Frontal cortex (tissue), 4 donors: ENCODE data around the gene DNAJB8. TPM values are rescaled to one million over a fixed set of nuclear protein-coding genes. Genes with fewer than 3 reads are reported as not detected.

Source experiments
- DNase-seq, 2 donors: peaks; one replicate each; pipeline ENCODE4 v3.0.0; 2012; ENCODE audit warnings: low spot score in 2 of 2
- FAIRE-seq: peaks from 2 replicates; lab custom pipeline; 2012; peaks lifted over from hg19 to GRCh38; lab: Jason Lieb, UNC
- total RNA-seq: library from RNA; depleted of rRNA; stranded (reverse); fragments of >200 nt; gene quantifications from one replicate; pipeline ENCODE4 v1.2.3, GENCODE V29; 2014
- donor health status: control.
- donor health status: control.
- donor health status: control.

The DNAJB8 gene
- total RNA-seq, 1 donor from 2014 or later: not detected

DNA sequence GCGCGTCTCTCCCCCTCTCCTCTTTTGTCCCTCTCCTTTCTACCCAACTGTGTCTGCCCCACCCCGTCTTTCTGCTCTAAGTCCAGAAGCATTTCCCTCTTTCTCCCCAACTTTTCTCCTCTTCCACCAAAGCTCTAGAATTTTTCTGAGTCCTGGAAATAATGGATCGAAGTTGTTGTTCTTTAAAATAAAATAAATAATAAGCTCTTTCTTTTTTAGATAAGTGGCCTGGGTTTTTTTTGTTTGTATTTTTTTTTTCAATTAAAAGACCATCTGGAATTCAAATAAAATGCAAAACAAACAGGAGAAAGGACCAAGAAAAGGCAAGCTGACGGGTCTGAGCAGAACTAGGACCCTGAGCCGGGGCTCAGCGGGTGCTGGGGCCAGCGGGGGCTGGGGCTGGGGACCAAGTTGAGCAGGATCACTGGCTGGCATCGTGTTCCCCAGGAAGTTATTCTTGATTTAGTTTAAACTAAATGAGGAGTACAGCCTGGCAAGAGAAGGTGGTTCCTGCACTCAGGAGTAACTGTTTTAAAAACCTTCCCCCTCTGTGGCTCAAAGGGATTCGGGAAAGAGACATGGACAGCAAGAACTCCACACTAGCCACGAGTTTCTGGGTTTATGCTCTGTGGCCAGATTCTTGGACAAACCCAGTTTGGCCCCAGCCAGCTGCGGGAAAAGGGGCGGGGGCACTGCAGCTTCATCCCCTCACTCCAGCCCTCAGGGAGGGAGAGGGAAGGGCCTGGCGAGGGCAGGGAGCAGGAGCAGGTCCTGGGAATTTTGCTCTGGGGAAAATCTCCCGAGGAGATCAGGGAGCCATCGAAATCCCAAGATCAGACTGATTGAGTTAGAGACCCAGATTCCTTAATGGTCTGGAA is 18.0 kb upstream of the DNAJB8 start:
- DNase-seq (no peak), FAIRE-seq (no peak)

DNA sequence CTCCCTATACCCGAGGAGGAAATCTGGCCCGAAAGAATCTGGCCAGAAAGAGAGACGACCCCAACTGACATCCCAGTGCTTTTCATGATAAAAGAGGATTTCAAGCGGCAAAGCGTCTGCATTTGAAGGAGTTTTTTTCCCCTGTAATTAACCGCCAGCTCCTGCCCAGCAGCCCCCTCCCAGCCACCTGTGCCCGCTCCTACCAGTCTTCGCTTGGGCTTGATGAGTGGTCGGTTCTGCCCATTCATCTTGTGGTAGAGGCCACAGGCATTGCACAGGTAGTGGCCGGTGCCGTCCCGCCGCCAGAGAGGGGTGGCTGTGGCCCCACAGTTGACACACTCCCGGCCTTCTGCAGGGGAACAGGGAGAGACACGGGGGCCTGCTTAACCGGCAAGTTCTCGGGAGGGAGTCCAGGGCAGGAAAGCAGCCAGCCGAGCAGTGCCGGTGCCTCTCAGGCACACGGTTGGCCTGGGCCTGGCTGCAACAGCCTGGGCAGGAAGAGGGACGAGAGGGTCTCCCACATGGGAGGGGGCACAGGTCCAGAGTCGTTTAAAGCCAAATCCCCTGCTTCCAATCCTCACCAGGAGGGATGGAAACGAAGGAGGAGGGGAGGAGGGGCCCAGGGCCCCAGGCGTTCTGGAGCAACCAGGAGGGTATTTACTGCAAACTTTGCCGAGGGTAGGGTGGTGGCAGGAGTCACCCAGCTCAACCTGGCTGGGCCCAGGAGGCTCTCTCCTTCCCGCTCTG is 17.1 kb upstream of the DNAJB8 start:
- FAIRE-seq: no peak
- DNase-seq: no peak

DNA sequence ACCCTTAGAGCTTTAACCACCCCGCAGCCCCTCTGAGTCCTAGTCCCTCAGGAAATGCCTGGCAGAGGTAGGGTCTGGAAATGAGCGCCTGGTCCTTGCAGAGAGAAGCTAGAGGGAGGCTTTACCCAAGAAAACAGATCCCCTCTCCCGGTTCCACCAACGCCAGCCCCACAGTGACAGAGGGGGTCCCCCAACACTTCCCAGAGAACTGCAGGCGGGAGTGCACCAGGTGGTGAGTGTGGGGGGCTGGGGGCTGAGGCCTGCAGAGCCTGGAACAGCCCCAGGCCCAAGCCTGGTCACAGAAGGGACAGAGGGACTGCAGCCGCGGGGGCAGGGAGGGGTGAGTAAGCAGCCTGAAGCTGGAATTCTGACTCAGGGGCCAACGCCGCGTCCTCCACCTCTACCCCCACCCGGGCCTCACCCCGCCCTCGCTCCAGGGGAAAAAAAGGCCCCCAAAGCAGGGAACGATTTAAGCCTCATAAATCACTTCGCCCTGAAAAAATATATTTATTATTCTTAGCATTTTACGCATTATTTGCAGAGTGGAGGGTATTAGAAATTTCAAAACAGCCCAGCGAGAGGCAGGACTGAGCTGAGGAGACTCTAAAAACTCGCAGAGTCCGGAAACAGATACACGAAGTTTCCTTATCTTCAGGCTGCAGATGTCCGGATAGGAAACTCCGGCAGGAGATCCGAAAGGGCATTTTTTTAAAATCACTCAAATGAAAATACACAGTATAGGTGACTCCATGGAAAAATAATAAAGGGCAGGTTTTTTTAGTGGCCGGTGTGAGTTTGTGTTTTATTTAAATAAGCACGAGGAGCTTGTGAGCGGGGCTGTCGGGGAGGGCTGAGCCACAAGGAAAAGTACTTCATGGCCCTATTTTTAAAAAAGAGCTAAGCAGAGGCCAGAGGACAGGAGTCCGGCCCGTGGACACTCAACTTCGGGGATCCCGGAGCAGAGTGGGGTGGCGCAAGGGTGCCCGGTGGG is 16.3 kb upstream of the DNAJB8 start:
- DNase-seq: no peak

DNA sequence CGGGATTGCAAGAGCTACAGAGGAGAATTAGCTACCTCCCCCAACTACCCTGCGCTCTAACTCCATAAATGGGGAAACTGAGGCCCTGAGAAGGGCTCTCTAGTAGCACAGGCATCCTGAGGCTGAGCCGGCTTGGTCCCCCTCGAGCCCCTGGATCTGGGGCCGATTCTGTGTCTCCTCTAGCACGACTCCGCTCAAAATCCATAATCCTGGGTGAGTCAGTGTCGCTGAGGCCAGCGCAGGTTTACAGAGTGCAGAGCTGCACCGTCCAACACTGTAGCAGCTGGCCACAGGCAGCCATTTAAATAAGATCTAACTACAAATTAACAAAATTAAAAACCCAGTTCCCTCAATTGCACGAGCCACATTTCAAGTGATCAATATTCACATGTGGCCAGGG is 15.5 kb upstream of the DNAJB8 start:
- FAIRE-seq (no peak), DNase-seq (no peak)

More for the DNA sequence above, 16.3 kb upstream of the DNAJB8 start:
- FAIRE-seq: no peak

DNA sequence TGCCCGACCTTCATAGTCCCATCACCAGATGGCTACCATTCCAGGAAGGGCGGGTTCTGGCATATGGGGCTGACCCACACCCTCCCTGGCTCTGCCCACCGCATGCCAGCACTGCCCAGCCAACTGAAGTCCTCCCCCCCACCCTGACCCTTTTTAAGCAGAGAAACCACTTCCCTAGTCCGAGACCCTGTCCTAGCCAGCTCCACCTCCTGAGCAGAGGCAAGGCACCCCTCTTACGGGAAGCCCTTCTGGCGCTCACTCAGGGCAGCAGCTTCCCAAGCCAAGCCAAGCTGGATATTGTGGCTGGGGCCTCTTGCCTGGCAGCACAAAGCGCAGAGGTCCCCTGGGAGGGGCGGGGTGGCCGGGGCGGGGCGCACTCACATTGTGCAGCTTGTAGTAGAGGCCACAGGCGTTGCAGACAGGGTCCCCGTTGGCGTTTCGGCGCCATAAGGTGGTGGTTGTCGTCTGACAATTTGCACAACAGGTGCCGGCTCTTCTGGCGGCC is 14.8 kb upstream of the DNAJB8 start:
- FAIRE-seq: no peak
- DNase-seq: no peak

DNA sequence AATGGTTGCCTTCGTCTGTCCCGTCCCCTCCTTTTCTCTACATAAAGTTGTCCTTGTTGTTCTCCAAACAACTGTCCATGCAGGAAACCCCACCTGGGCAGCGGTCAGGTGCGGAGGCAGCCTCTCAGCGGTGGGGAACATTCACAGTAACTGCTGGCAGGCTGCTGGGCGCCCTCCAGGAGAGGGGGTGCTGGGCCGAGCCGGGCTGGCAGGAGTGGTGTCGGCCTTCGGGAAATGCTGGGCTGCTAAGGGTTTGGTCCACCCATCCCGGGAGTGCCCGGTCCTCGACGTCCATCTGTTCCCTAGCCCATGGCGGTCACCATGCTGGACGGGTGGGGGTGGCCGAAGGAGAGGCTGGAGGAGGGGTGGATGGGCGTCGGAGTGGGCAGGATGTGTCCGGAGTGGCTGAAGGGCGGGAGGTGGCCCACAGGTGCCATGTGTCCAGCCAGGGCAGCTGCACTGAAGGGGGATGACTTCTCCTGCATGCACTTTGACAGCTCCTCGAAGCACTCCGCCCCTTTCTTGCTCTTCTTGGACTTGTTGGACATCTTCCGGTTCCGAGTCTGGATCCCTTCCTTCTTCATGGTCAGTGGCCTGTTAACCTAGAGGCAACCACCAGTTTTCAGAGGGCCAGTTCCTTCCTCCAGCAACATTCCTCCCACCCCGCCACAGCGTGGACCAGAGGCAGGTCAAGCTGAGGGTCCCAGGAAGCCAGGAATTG is 14.2 kb upstream of the DNAJB8 start:
- DNase-seq: no peak
- no peak for FAIRE-seq

DNA sequence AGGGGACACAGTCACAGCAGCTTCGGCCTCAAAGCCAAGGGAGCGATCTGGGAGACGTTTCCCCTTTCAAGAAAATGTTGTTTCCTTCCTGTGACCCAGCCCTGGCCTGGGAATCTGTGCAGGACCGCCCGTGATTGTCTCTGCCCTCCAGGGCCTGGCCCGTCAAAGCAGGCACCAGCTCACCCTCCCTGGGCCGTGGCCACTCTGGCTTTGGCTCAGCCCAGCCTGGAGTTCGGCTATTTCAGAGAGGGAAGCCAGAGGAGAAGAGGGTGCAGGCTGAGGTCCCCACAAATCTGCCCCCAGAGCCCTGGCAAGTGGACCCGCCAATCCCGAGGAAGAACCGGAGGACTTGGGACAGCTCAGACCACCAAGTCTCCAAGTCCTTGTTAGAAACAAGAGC is 13.6 kb upstream of the DNAJB8 start:
- no peak for DNase-seq
- FAIRE-seq: no peak

DNA sequence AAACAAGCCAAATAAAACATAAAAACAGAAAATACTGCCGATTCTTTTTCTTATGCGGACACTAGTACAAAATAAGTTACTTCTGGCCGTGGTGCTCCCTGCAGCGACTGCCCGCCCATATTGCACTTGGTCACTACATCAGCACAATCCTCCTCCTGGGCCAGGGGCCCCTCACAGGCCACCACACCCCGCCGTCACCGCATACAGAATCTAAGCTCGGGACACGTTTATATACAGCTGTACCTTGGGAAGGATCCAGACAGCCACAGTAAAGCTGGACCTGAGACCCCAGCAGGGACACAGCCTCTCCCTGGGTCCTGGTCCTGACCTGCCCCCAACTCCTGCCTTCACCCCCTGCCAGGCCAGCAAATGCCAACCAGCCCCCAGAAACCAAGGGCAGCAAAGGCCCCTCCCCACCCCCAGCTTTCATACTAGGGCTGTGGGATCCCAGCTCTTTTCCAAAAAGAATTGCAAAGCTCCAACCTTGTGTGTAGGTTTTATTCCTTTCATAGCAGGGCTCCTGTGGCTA is 12.9 kb upstream of the DNAJB8 start:
- no peak for FAIRE-seq
- no peak for DNase-seq

DNA sequence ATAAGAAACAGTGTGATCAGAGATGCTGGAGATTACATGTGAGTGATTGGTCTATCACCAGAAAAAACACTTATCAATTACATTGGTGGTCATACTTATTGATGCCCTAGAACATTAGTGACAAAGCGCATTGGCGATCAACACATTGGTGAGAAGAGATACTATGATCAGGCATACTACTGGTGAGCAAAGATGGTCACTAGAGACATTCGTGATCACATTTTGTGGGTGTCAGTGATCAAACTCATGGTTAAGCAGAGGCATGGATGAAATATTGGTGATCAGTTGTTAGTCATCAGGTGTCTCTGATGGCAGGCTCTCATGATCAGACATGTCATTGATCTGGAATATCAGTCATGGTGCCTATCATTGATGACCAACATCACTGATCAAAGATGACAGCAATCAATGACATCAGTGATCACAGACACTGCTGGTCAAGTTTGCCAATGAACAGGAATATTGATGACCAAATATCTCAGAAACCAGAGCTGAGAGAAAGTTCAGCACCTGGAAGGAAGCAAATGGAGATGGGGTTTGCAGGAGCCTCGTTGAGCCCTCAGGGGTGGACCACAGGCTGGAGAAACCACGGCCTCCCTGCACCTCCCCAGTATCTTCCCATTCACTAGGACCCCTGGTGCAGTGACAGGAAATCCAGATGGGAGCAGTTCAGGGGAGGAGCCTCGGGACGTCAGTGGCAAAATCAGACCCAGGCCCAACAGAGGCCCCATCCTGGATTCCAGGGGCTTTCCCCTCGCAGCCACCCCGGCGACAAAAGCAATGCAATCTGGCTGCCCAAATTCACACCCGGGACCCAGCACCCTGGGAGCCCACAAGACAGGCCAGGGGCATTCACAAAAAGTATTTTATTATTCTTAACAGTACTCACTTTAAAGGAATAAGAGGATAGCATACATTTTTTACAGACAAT is 12.2 kb upstream of the DNAJB8 start:
- DNase-seq (no peak), FAIRE-seq (no peak)

DNA sequence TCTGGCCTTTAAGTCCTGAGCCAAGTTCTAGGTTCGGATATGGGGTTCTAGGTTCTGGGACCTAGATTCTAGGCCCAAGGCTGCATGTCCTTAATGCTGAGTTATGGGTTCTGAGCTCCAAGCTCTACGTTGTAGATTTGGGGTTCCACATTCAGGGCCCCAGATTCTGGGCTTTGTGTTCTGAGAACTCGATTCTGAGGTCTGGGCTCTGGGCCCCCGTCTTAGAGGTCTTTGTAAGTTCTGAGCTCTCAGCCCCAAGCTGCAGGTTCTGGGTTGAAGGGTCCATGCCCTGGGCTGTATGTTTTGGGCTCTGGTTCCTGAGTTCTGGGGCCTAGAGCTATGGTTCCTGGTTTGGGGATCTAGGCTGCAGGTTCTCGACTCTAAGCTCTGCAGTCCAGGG is 10.0 kb upstream of the DNAJB8 start:
- no peak for FAIRE-seq
- no peak for DNase-seq

DNA sequence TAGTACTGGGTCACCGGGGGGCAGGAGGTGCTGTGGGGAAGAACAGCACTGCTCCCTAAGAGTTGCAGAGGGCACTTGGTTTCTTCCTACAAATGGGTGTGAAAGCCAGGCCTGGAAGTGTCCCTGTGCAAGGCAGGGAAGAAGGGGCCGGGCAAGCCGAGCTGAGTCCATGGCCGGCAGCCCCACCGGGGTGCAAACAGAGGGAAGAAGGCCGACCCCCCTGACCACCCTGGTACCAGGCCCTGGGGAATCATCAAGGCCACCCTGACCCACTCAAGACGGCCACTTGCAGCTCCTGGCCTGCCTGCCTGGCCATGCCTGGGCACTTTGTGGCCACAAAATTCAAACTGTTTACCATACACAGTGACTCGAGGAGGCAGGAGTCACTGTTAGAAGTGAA is 8.7 kb upstream of the DNAJB8 start:
- no peak for FAIRE-seq
- no peak for DNase-seq

DNA sequence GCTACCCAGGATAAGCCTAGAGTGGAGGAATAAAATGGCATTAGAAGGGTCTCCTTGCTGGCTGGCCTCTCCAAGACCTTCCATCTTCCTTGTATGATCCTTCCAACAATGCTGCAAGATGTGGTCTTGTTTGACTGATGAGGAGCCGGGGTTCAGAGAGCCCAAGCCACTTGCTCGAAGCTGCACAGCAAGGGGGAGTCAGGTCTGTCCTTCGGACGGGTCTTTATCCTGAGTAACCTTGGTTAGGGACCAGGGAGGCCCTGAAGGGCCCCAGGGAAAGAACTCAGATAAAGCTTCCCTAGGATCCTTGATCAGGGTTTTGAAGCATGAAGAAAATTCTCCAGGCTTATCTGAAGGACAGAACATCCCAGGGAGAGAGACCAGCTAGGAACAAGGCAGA is 7.0 kb upstream of the DNAJB8 start:
- DNase-seq (no peak), FAIRE-seq (no peak)

DNA sequence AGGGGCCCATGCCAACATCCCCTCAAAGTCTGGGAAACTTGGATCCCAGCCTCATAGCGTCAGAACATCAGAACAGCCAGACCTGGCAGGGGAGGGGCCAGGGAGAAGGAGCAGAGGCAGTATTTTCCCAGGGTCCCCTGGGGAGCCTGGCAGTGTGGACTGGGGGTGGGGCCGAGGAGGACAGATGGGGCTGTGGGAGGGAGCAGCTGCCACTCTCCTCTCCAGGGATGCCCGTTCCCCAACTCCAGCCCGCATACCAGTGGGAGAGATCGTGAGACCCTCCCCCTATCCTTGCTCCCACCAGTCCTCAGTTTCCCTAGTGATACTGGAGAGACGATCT is 6.5 kb upstream of the DNAJB8 start:
- DNase-seq: no peak
- no peak for FAIRE-seq

DNA sequence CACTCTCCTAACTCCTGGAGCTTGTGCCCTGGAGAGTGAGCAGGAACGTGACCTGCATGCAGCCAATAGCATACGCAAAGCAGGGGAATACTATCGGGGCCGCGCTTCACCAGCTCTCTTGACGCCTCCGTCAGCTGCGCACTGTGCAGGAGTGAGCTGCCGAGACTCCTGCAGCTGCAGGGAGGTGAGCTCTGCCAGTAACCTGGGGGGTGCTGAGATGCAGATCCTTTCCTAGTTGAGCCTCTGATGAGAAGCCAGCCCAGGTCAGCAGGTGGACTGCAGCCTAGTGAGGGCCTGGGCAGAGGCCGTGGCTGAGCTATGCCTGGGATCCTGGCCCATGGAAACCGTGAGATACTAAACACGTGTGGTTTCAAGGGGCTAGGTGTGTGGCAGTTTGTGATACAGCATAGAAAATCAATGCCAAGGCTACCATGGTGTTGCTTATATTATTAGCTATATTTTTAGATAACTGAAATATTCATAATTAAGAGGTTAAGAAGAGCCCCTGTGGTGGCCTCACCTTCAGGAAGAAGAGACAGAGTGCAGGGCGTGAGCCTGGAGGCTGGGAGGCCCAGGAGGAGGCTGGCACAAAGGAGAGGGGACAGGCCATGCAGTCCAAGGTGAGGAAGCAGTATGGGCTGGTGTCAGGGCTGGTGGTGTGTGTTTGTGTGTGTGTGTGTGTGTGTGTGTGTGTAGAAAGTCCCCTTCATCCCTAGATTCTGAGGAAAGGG is 5.9 kb upstream of the DNAJB8 start:
- DNase-seq: no peak
- FAIRE-seq: no peak

DNA sequence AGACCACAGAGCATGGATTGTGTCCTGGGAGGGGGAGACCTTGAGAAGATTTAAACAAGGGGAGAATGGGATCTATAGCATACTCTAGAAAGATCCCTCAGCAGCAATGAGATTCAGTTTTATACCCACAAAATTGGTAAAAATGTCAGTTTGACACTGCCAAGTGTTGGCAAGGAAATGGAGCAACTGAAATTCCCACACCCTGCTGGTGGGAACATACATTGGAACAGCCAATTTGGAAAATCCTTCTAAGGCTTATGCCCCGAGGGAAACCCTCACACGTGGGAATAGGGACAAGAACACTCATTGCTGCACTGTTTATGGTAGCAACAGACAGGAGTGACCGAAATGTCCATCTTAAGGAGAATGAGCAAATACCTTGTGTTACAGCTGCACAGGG is 5.0 kb upstream of the DNAJB8 start:
- DNase-seq (no peak), FAIRE-seq (no peak)

DNA sequence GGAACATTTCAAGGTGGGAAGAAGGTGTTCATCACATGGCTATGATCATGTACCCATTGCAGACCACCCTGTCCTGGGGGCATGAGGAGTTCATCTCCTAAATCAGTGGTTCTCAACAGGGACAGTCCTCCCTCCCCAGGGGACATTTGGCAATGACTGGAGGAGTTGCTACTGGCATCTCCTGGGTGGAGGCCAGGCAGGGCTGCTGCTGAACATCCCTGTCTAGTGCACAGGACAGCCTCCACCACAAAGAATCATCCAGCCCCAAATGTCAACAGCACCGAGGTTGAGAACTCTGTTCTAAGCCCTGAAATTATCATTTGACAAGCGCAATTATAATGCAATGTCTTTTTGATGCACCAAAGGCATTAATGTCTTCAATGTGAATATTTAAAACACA is 4.4 kb upstream of the DNAJB8 start:
- FAIRE-seq (no peak), DNase-seq (no peak)

DNA sequence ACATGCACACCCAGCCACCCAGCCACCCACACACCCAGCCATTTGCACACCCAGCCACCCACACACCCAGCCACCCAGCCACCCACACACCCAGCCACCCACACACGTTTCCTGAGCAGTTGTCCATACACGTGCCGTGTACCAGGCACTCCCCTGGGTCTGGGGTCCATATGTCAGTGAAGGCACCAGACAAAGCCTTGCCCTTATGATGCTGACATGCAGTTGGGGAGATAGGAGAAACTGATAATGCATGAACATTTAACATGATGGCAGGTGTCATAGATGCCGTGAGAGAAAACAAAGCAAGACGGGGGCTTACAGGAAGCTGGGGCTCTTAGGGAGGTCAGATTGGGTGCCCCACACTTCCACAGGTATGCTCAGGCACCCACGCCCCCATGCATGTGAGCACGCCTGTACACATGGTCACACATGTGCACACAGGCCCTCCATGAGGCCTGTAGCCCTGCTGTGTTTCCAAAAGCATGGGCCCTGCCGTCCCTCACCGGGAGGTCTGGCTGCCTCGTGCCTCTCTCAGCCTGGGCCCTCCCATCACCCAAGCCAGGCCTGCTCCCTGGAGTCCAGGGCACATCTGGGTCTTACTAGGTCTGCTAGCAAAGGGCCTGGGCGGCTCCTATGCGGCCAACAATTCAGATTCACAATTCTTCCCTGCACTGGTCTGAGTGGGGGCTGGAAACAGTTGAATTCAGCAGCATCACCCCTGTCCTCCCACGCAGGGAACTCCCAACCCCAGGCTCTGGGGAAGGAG is 3.6 kb upstream of the DNAJB8 start:
- DNase-seq (no peak), FAIRE-seq (no peak)
